Testis (tissue), 5 donors: ENCODE measurements around the gene PI3. TPM values are rescaled to one million over a fixed set of nuclear protein-coding genes. Genes with fewer than 3 reads are reported as not detected.
"Not testable (repeated sequence)": the region's sequence is repeated elsewhere in the genome, so short reads cannot be mapped to it uniquely, and the experiment has no call there.

ENCODE experiments used
- DNase-seq: peaks from one replicate; pipeline ENCODE4 v3.0.0-alpha.2; 2019
- H3K27ac ChIP-seq, 2 donors: fragments of 200-600 bp; sonication (generic); one replicate each; pipeline ENCODE4 v1.5.1; 2019
- H3K27me3 ChIP-seq: fragments of 200-600 bp; sonication (generic); one replicate; pipeline ENCODE4 v1.5.1; 2019
- H3K36me3 ChIP-seq: fragments of 200-600 bp; sonication (generic); one replicate; pipeline ENCODE4 v1.5.1; 2017; ENCODE audit warnings: low read depth; ENCODE audit errors: missing control alignments
- H3K4me1 ChIP-seq: fragments of 200-600 bp; sonication (generic); one replicate; pipeline ENCODE4 v1.5.1; 2019
- H3K4me3 ChIP-seq, 2 donors: fragments of 200-600 bp; sonication (generic); one replicate each; pipeline ENCODE4 v1.5.1; 2017 to 2019
- H3K9me3 ChIP-seq: fragments of 200-600 bp; sonication (generic); one replicate; pipeline ENCODE4 v1.5.1; 2017
- POLR2A ChIP-seq: fragments of 450-650 bp; IDR thresholded peaks from one replicate; pipeline ENCODE4 v1.6.1; 2017; ENCODE audit warnings: antibody characterized with exemption, mild to moderate bottlenecking, moderate library complexity
- WGBS, 2 donors: methylation state at CpG; one replicate each; pipeline ENCODE4 v1.1.5; 2018; 5-methylcytosine and 5-hydroxymethylcytosine counted together
- intact Hi-C: fragments of 100-400 bp; cut with DNase I; formaldehyde crosslinking; loops from one replicate; pipeline ENCODE4 v1.15.1; 2023; ENCODE audit warnings: low total_unique reads
- long read RNA-seq, 2 donors: transcript quantifications; one replicate each; lab custom pipeline, GENCODE V29; 2026
- polyA plus RNA-seq: library from polyadenylated mRNA; stranded (reverse); fragments of 350-450 nt; fragmentation: Illumina TruSeq; extraction: RNeasy Lipid Tissue Mini Kit (QIAGEN cat#74804); gene quantifications from one replicate; pipeline ENCODE4 v1.2.3, GENCODE V29; 2014; ENCODE audit warnings: low read depth, low replicate concordance; ENCODE audit not compliant: insufficient read depth
- total RNA-seq, 2 donors: library from RNA; depleted of rRNA; stranded (reverse); fragments of >200 nt; gene quantifications; one replicate each; pipeline ENCODE4 v1.2.3, GENCODE V29; 2016
- TF ChIP-seq, protein P1 (sequence below), 3 experiments: fragments of 450-650 bp in 2 of 3; fragments of 200-600 bp in 1 of 3; sonication (generic) in 1 of 3; IDR thresholded peaks; one replicate each; pipeline ENCODE4 v1.5.1; 2016 to 2019; ENCODE audit warnings: antibody characterized with exemption in 3 of 3, mild to moderate bottlenecking in 2 of 3, moderate library complexity in 1 of 3

PI3 gene, protein sequence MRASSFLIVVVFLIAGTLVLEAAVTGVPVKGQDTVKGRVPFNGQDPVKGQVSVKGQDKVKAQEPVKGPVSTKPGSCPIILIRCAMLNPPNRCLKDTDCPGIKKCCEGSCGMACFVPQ
- total RNA-seq (1 to 10 TPM in 1 of 2 donors, not detected in 1; 1.2 TPM), polyA plus RNA-seq (0.94 TPM)
- long read RNA-seq, donor 1, result 0 reads
- long read RNA-seq, donor 2, result 0 reads

DNA sequence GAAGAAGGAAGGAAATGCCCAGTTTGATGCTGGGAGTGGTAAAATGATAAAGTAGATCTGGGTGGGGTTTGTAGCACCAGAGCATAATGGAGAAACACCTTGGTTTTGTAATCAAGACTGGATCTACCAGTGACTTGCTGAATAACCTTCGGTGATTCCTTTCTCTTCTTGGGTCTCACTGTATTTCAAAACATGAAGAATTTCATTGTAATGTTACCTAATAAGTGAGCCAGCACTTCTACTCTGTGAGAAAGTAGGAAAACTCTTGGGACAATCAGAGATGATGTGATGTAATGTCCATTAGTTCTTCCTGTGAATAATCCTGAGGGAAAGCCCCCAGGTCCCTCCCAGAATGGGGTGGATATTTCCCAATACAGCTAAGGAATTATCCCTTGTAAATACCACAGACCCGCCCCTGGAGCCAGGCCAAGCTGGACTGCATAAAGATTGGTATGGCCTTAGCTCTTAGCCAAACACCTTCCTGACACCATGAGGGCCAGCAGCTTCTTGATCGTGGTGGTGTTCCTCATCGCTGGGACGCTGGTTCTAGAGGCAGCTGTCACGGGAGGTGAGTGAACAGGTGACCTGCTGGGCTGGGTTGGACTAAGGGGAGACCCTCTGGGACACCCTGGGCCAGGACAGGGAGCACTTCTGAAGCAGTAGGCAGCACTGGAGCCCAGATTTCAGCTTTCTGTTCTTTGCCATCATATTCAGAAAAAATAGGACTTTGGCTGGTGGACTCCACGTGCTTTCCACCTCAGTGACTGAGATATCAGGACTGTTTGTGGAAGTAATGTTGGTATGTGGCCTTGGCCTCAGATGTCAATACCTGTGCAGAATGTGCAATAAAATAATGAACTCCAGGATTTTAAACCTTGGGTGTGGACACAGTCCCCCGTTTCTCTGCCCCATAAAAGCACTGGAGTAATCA lies at the start of gene PI3:
TSS of gene PI3 (plus strand) at position 469 of the 931 bp plus-strand sequence. CDS start at position 490, 21 bp downstream.
- TF ChIP-seq, protein P1, sequence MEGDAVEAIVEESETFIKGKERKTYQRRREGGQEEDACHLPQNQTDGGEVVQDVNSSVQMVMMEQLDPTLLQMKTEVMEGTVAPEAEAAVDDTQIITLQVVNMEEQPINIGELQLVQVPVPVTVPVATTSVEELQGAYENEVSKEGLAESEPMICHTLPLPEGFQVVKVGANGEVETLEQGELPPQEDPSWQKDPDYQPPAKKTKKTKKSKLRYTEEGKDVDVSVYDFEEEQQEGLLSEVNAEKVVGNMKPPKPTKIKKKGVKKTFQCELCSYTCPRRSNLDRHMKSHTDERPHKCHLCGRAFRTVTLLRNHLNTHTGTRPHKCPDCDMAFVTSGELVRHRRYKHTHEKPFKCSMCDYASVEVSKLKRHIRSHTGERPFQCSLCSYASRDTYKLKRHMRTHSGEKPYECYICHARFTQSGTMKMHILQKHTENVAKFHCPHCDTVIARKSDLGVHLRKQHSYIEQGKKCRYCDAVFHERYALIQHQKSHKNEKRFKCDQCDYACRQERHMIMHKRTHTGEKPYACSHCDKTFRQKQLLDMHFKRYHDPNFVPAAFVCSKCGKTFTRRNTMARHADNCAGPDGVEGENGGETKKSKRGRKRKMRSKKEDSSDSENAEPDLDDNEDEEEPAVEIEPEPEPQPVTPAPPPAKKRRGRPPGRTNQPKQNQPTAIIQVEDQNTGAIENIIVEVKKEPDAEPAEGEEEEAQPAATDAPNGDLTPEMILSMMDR (IDR thresholded peaks at IDR 0.05), result no peak
- no peak for TF ChIP-seq POLR2A
- WGBS, 2 donors, result 64 to 84% methylated on average over 8 of the region's 8 CpGs
- Histone ChIP-seq H3K4me3 (no peak within 1 kb of the TSS), H3K27me3 (no peaks in the 10 kb centered on the region), H3K27ac (no peak within 1 kb of the TSS), H3K36me3 (no peaks in the 10 kb centered on the region), H3K9me3 (no peaks in the 10 kb centered on the region), H3K4me1 (no peaks in the 10 kb centered on the region)
- intact Hi-C loops, result no loop called here
- DNase-seq, result no peak

- intact Hi-C loops, result no loop called here
- WGBS, 2 donors, result 69 to 77% methylated on average over 2 of the region's 2 CpGs
- no peak for DNase-seq
Measured at GRCh38 chr20:45128099-45128498, 46.6 kb upstream of the PI3 start.

DNA sequence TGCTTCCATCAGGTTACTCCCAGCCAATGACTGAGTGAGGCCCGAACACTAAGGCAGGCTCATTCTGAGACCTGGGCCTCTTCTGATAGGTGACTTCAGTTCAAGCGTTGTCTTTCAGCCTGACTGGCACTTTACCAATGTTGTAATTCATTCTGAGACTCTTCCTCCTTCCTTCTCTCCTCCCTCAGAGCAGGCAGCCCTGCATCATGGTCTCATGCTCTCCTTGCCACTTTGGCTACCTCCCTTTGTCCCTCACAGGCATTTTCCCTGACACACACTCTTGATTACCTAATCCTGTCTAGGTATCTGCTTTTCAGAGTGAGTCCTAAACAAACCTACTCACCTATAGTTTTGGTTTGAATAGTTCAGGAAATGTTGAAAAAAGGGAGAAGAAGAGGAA lies 37.8 kb upstream of the PI3 start:
- Histone ChIP-seq H3K4me1 (no peaks in the 10 kb centered on the region), H3K4me3 (no peak overlapping the region), H3K27ac (no peak overlapping the region), H3K36me3 (no peaks in the 10 kb centered on the region), H3K27me3 (no peaks in the 10 kb centered on the region), H3K9me3 (no peaks in the 10 kb centered on the region)
- WGBS, 2 donors, result 81 to 92% methylated on average over 1 to 2 of the region's 2 CpGs
- no peak for TF ChIP-seq POLR2A
- TF ChIP-seq, protein P1 (IDR thresholded peaks at IDR 0.05), result no peak
- intact Hi-C loops, result no loop called here
- no peak for DNase-seq

More at GRCh38 chr20:45128099-45128498, 46.6 kb upstream of the PI3 start:
- no peaks in the 10 kb centered on the region for H3K36me3 ChIP-seq
- H3K4me3 ChIP-seq, result no peak overlapping the region
- no peaks in the 10 kb centered on the region for H3K4me1 ChIP-seq
- H3K27me3 ChIP-seq, result no peaks in the 10 kb centered on the region
- TF ChIP-seq, protein P1 (IDR thresholded peaks at IDR 0.05), result no peak
- no peak for TF ChIP-seq POLR2A
- no peak overlapping the region for H3K27ac ChIP-seq
- no peaks in the 10 kb centered on the region for H3K9me3 ChIP-seq

- Histone ChIP-seq H3K4me3 (no peak overlapping the region), H3K4me1 (no peaks in the 10 kb centered on the region), H3K36me3 (no peaks in the 10 kb centered on the region), H3K9me3 (no peaks in the 10 kb centered on the region), H3K27me3 (no peaks in the 10 kb centered on the region), H3K27ac (no peak overlapping the region)
- intact Hi-C loops, result no loop called here
- DNase-seq, result peak; percentile 83
- WGBS, 2 donors, result 36 to 42% methylated on average over 20 of the region's 20 CpGs
- no peak for TF ChIP-seq POLR2A
- TF ChIP-seq, protein P1 (IDR thresholded peaks at IDR 0.05), result peak; percentile 54 to 70 (median 68)
Measured at GRCh38 chr20:45138561-45139300, 36.0 kb upstream of the PI3 start.

DNA sequence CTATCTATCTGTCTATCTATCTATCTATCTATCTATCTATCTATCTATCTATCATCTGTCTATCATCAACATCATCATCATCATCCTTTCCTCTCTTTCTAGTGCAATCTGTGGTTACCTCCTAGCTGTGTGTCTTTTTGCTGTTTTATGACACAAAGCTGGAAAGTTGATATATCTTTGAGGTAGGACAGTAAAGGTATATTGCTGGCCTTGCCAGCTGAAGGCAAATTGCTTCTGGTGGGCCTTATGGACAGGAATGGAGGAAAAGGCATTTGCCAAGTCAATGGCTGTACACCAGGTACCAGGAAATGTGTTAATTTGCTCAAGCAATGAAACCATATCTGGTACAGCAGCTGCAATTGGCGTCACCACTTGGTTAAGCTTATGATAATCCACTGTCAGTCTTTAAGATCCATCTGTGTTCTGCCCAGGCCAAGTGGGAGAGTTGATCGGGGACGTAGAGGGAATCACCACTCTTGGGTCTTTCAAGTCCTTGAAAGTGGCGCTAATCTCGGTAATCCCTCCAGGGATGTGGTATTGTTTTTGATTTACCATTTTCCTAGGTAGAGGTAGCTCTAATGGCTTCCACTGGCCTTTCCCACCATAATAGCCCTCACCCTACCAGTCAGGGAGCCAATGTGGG lies 34.8 kb upstream of the PI3 start:
- WGBS, 2 donors, result 93 to 96% methylated on average over 5 of the region's 5 CpGs
- H3K27ac ChIP-seq, intact Hi-C loops, H3K9me3 ChIP-seq, H3K4me3 ChIP-seq, H3K27me3 ChIP-seq, H3K36me3 ChIP-seq, H3K4me1 ChIP-seq, DNase-seq: not testable (repeated sequence)
